K562 (cell line): ENCODE measurements around the gene EIF2S2. TPM values are rescaled to one million over a fixed set of nuclear protein-coding genes. Genes with fewer than 3 reads are reported as not detected.

Experiments
- ATAC-seq: fragments of 200-7000 bp; cut with Tn5 transposase; 3 replicates; pipeline ENCODE4 v1.9.1; 2020; ENCODE audit warnings: moderate library complexity
- BruUV-seq: library from RNA; stranded (reverse); fragments of 400-500 nt; replicated peaks from 2 replicates; lab custom pipeline; 2021; lab: Mats Ljungman, UMichigan
- CTCF ChIA-PET: fragments of 300-600 bp; formaldehyde crosslinking; extraction: SDS; loops from one replicate; lab custom pipeline; 2021; ENCODE audit warnings: low intra/inter-chr PET ratio; lab: Yijun Ruan, JAX
- POLR2A ChIA-PET: fragments of 300-600, 350-650 bp; sonication (Branson Sonifier 250); formaldehyde crosslinking; extraction: SDS; loops from one replicate; lab custom pipeline; 2021; ENCODE audit warnings: antibody characterized with exemption, inconsistent platforms; lab: Yijun Ruan, JAX
- DNase-seq, 4 experiments: peaks; one replicate each; pipeline versions ENCODE4 v3.0.0 to v3.0.0-alpha.2; 2011 to 2018; ENCODE audit warnings: low spot score in 3 of 4, mixed read lengths in 3 of 4; ENCODE audit errors: extremely low read depth in 1 of 4
- FAIRE-seq: peaks from 2 replicates; lab custom pipeline; 2011; peaks lifted over from hg19 to GRCh38; lab: Jason Lieb, UNC
- H2AFZ ChIP-seq: 2 replicates; pipeline ENCODE4 v1.6.0; 2011; ENCODE audit warnings: low read depth, low read length, control low read depth, inconsistent platforms
- H3K27ac ChIP-seq: fragments of 200-600 bp; 3 replicates; pipeline ENCODE4 v1.8.0; 2011; ENCODE audit warnings: low read depth, mild to moderate bottlenecking, control low read depth, inconsistent platforms, low read length, moderate library complexity, mixed read lengths; ENCODE audit errors: extremely low read depth
- H3K27me3 ChIP-seq, 2 experiments: fragments of 300-600 bp in 1 of 2; 2 replicates in 1 of 2; 3 replicates in 1 of 2; pipeline versions ENCODE4 v1.6.0 to v1.8.0; 2011; ENCODE audit warnings: inconsistent platforms in 2 of 2, low read length in 2 of 2, mild to moderate bottlenecking in 1 of 2, mixed read lengths in 1 of 2, moderate library complexity in 1 of 2; ENCODE audit not compliant: control insufficient read depth in 2 of 2, insufficient read depth in 2 of 2
- H3K36me3 ChIP-seq: fragments of 300-600 bp; 3 replicates; pipeline ENCODE4 v1.8.0; 2011; ENCODE audit warnings: mild to moderate bottlenecking, low read length, inconsistent platforms; ENCODE audit not compliant: control insufficient read depth, insufficient read depth
- H3K4me1 ChIP-seq, 2 experiments: fragments of 200-600 bp in 1 of 2; replicated peaks in 1 of 2; 2 replicates in 1 of 2; 3 replicates in 1 of 2; pipeline versions ENCODE4 v1.5.1 to v1.8.0; 2011; ENCODE audit warnings: inconsistent platforms in 2 of 2, low read length in 2 of 2, mild to moderate bottlenecking in 1 of 2, mixed read lengths in 1 of 2, moderate library complexity in 1 of 2; ENCODE audit not compliant: control insufficient read depth in 2 of 2, insufficient read depth in 2 of 2
- H3K4me2 ChIP-seq: 2 replicates; pipeline ENCODE4 v1.6.1; 2011; ENCODE audit warnings: low read length, control low read depth, inconsistent platforms, mixed read lengths; ENCODE audit not compliant: insufficient read depth
- H3K4me3 ChIP-seq: fragments of 200-600 bp; sonication (generic), shearing (Covaris generic); 2 replicates; pipeline ENCODE4 v1.5.1; 2016; ENCODE audit warnings: control low read depth, inconsistent platforms
- H3K79me2 ChIP-seq: fragments of 200-600 bp; 3 replicates; pipeline ENCODE4 v1.8.0; 2011; ENCODE audit warnings: low read length, inconsistent platforms; ENCODE audit not compliant: control insufficient read depth, insufficient read depth
- H3K9ac ChIP-seq, 2 experiments: 2 replicates each; pipeline versions ENCODE4 v1.6.0 to v1.6.1; 2011; ENCODE audit warnings: low read depth in 2 of 2, low read length in 2 of 2, control low read depth in 1 of 2, inconsistent platforms in 1 of 2, mild to moderate bottlenecking in 1 of 2, mixed read lengths in 1 of 2; ENCODE audit not compliant: insufficient read depth in 1 of 2
- H3K9me1 ChIP-seq: one replicate; pipeline ENCODE4 v1.6.0; 2011; ENCODE audit warnings: inconsistent platforms, mild to moderate bottlenecking, low read length, moderate library complexity; ENCODE audit not compliant: control insufficient read depth, insufficient read depth
- H3K9me3 ChIP-seq: replicated peaks from 2 replicates; pipeline ENCODE4 v1.5.1; 2011; ENCODE audit warnings: low read depth, low read length, inconsistent platforms; ENCODE audit not compliant: control insufficient read depth, insufficient read depth
- H4K20me1 ChIP-seq: replicated peaks from 2 replicates; pipeline ENCODE4 v1.6.1; 2011; ENCODE audit warnings: low read length, inconsistent platforms, mixed read lengths; ENCODE audit not compliant: control insufficient read depth, insufficient read depth
- CEBPB ChIP-seq: fragments of 450-650 bp; IDR thresholded peaks from 2 replicates; pipeline ENCODE4 v1.6.1; 2016; ENCODE audit warnings: missing genetic modification characterization, missing compliant biosample characterization
- GTF2E2 ChIP-seq: fragments of 200-800 bp; sonication (Bioruptor generic); IDR thresholded peaks from 2 replicates; pipeline ENCODE4 v1.6.1; 2016; ENCODE audit warnings: missing genetic modification characterization, missing compliant biosample characterization
- HDAC8 ChIP-seq: fragments of 450-650 bp; IDR thresholded peaks from 2 replicates; pipeline ENCODE4 v1.6.1; 2016; ENCODE audit warnings: mild to moderate bottlenecking, missing genetic modification characterization, moderate library complexity, missing compliant biosample characterization
- MYBL2 ChIP-seq, 2 experiments: fragments of 450-650 bp in 1 of 2; sonication (generic) in 1 of 2; formaldehyde crosslinking in 1 of 2; IDR thresholded peaks; 2 replicates each; pipeline versions ENCODE4 v1.6.1 to v1.8.1; 2017 to 2022; ENCODE audit warnings: borderline replicate concordance in 1 of 2, inconsistent platforms in 1 of 2, low read depth in 1 of 2, mild to moderate bottlenecking in 1 of 2, missing genetic modification reagents in 1 of 2, moderate library complexity in 1 of 2
- NBN ChIP-seq: fragments of 450-650 bp; IDR thresholded peaks from 2 replicates; pipeline ENCODE4 v1.6.1; 2016; ENCODE audit warnings: low read depth, mild to moderate bottlenecking
- PHF8 ChIP-seq: fragments of 200-600 bp; sonication (generic); IDR thresholded peaks from 2 replicates; pipeline ENCODE4 v1.6.1; 2012; ENCODE audit warnings: mixed run types, mild to moderate bottlenecking, inconsistent platforms, low read length, moderate library complexity, borderline replicate concordance
- ZNF23 ChIP-seq: fragments of 250-450 bp; sonication (Bioruptor Pico); IDR thresholded peaks from 2 replicates; pipeline ENCODE4 v1.4.0; 2020; ENCODE audit warnings: mild to moderate bottlenecking
- ZNF561 ChIP-seq: fragments of 450-650 bp; formaldehyde crosslinking; conservative IDR thresholded peaks from 2 replicates; pipeline ENCODE4 v1.4.0; 2020; ENCODE audit warnings: mild to moderate bottlenecking, moderate library complexity
- WGBS: fragments of 100-300 bp; shearing (Covaris generic); methylation state at CpG from one replicate; pipeline ENCODE4 v1.1.6; 2016; ENCODE audit warnings: low coverage, mixed read lengths; ENCODE audit not compliant: insufficient coverage; ENCODE audit errors: missing lambda C conversion rate; 5-methylcytosine and 5-hydroxymethylcytosine counted together
- in situ Hi-C: fragments of 300-500 bp; cut with MboI; formaldehyde crosslinking; loops from 4 replicates; pipeline ENCODE4 v1.15.0; 2018; ENCODE audit warnings: inconsistent platforms, mixed read lengths
- intact Hi-C: fragments of 100-400 bp; cut with micrococcal nuclease; formaldehyde crosslinking; loops from 2 replicates; pipeline ENCODE4 v1.14.2; 2022
- polyA plus RNA-seq, 8 experiments: library from polyadenylated mRNA; depleted of rRNA in 4 of 8; stranded (reverse) in 5 of 8; unstranded in 3 of 8; fragments of >200 nt; fragmentation: Nextera tagmentation in 2 of 8; fragmentation: Illumina TruSeq in 1 of 8; extraction: Ambion mirVana in 2 of 8; extraction: Trizol in 1 of 8; gene quantifications; 2 replicates each; pipeline versions ENCODE4 v1.2.1 to v1.2.3, GENCODE V29; 2011 to 2014; ENCODE audit warnings: inconsistent platforms in 1 of 8, missing spikeins in 1 of 8
- total RNA-seq, 7 experiments: library from RNA; depleted of rRNA in 6 of 7; stranded (reverse); fragments of >200 nt in 6 of 7; fragmentation: Illumina TruSeq in 2 of 7; extraction: Trizol in 2 of 7; gene quantifications; 2 replicates each; pipeline versions ENCODE4 v1.2.1 to v1.2.3, GENCODE V29; 2011 to 2021; ENCODE audit warnings: low replicate concordance in 1 of 7
- TF ChIP-seq, protein P1 (sequence below): IDR thresholded peaks from 2 replicates; pipeline ENCODE4 v1.6.1; 2011; ENCODE audit warnings: borderline replicate concordance, low read depth, mild to moderate bottlenecking, moderate library complexity, low read length; ENCODE audit not compliant: insufficient read depth, poor library complexity, severe bottlenecking

Gene EIF2S2
- total and polyA plus RNA-seq, 9 of the 15 experiments (the other 6 are each of a cell fraction or from before 2014, with no cell fraction given) = 79.7 to 220 (median 154) TPM

DNA sequence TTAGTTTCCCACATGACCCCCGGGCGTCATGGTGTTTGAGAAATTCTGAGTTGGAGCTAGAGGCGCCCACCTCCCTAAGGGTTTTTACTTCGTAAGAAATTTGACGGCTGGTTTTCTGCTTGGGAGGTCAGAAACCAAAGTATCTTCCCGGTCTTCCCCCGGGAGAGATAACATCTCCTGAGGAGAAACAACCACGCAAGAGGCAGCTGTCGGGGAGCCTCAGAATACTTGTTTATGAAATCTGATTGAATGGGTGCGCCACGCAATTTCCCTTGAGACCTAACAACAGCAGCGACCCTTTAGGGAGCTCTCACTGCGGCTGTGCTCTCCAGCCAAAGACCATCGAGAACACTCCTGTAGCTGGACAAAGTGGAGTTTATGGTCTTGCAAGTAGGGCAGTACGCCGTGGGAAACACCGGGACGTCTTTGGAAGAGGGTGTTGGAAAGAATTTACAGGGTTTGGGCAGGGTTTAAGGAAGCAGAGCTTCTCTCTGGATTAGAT lies 608 bp upstream of the EIF2S2 start (continued):
- TF ChIP-seq, protein P1, sequence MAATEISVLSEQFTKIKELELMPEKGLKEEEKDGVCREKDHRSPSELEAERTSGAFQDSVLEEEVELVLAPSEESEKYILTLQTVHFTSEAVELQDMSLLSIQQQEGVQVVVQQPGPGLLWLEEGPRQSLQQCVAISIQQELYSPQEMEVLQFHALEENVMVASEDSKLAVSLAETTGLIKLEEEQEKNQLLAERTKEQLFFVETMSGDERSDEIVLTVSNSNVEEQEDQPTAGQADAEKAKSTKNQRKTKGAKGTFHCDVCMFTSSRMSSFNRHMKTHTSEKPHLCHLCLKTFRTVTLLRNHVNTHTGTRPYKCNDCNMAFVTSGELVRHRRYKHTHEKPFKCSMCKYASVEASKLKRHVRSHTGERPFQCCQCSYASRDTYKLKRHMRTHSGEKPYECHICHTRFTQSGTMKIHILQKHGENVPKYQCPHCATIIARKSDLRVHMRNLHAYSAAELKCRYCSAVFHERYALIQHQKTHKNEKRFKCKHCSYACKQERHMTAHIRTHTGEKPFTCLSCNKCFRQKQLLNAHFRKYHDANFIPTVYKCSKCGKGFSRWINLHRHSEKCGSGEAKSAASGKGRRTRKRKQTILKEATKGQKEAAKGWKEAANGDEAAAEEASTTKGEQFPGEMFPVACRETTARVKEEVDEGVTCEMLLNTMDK = no peak
- TF ChIP-seq PHF8 (no peak; the same call in 1 of the 2 replicates), MYBL2 (IDR thresholded peaks at IDR 0.05; ENCODE audit: low read depth) (no peak), MYBL2 (CRISPR knock-in tag; IDR thresholded peaks at IDR 0.05; ENCODE audit: borderline replicate concordance) (no peak)

DNA sequence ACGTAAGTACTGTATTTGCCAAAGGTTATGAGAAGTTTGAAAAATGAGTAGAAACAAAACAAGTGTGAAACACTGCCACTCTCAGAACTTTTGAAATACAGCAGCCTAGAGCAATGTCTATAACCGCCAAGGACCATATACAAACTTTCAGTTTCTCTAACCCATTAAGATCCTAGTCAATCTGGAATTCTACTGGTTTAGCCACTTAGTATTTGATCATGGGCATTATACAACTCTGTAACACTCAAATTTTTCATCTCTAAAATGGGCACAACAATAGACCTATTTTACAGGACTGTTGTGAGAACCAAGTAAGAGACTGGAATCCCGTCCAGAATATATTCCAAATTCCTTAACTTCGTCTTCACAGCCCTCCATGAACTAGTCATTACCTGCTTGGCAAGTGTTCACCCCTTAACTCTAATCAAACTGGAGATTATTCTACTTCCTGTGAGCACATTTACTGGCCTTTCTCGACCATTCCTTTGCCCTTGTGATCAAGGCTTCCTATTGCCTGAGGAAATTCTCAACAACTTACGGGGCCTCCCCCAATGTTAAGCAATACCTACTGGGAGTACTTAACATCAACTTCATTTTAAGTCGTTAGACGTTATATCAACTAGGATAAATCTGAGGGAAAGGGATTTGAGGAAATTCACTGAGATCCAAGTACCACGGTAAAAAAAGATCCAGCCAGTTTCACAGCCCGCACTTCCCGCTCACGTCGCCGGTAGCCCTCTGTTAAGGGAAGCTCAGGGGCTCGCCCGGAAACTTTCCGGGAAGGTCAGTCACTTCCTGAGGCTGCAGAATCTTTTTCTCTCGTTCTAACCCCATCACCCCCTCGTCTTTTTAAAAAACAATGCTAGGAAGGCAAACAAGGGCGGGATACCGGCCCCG lies 1.1 kb downstream of the EIF2S2 start:
- H3K4me1 ChIP-seq = peaks cover 18% of the 10 kb centered on the region in 2 experiments; a peak in 4 of 5 replicates
- 0 out of 2 replicates have a peak overlapping the region, but pooled peaks have one; percentile 37 for H2AFZ ChIP-seq
- in situ Hi-C loops = no loop called here
- peak overlapping the region; percentile 99 for H3K27ac ChIP-seq
- peaks cover 62% of the 10 kb centered on the region for H3K79me2 ChIP-seq
- no peaks in the 10 kb centered on the region for H3K9me3 ChIP-seq
- peaks cover 5% of the 10 kb centered on the region for H3K9me1 ChIP-seq
- FAIRE-seq (no peak), ATAC-seq (0 out of 3 replicates have a peak, but pooled peaks have one; percentile 3), DNase-seq (peak in 1 of 4 experiments; percentile 29)
- WGBS = under 1% methylated on average over 19 of the region's 22 CpGs
- peak overlapping the region; percentile 100 for H3K9ac ChIP-seq
- no TSS peak for BruUV-seq
- no peaks in the 10 kb centered on the region for H3K27me3 ChIP-seq
- intact Hi-C loops = loop anchor here (2.0 kb wide), 1 partner anchor 118 kb away; the partner anchor contains the start of gene RALY
- POLR2A ChIA-PET = interaction anchor here (0.6 to 2.8 kb wide), 7 partner anchors 9 to 331 kb away, joined by 3 to 32 read pairs (median 8); no protein-coding TSS in a partner anchor
- H3K36me3 ChIP-seq = peaks cover 51% of the 10 kb centered on the region
- H3K4me3 ChIP-seq = peak overlapping the region; percentile 99
- H4K20me1 ChIP-seq = peaks cover 43% of the 10 kb centered on the region
- CTCF ChIA-PET = interaction anchor here (1.0 kb wide), 1 partner anchor 178 kb away, joined by 3 read pairs; no protein-coding TSS in a partner anchor
- H3K4me2 ChIP-seq = peak overlapping the region; percentile 99
- TF ChIP-seq NBN (no peak), HDAC8 (tag) (no peak), ZNF561 (CRISPR knock-in tag) (no peak), ZNF23 (CRISPR knock-in tag) (no peak), GTF2E2 (tag) (no peak), CEBPB (peak; percentile 87)
